ENCODE measurements around the gene ITPR1. TPM values are rescaled to one million over a fixed set of nuclear protein-coding genes. Genes with fewer than 3 reads are reported as not detected.
A peak's percentile ranks its signal among the peaks of the same experiment; 100 is the strongest.

The ITPR1 gene
- total RNA-seq, 1 donor from 2014 or later = 121 TPM

- Histone ChIP-seq H3K4me1 (peaks cover 0 to 19% of the 10 kb centered on the region in 2 donors), H3K27me3 (no peaks in the 10 kb centered on the region), H3K27ac (peak overlapping the region; percentile 28 to 60), H3K9me3 (no peaks in the 10 kb centered on the region), H3K36me3 (peaks cover 13 to 18% of the 10 kb centered on the region in 2 donors), H3K4me3 (no peak overlapping the region)
- intact Hi-C loops (cut with DNase I) = loop anchor here (2.0 to 5.0 kb wide), 2 partner anchors 106 to 259 kb away; no protein-coding TSS in a partner anchor
- TF ChIP-seq, protein P1, sequence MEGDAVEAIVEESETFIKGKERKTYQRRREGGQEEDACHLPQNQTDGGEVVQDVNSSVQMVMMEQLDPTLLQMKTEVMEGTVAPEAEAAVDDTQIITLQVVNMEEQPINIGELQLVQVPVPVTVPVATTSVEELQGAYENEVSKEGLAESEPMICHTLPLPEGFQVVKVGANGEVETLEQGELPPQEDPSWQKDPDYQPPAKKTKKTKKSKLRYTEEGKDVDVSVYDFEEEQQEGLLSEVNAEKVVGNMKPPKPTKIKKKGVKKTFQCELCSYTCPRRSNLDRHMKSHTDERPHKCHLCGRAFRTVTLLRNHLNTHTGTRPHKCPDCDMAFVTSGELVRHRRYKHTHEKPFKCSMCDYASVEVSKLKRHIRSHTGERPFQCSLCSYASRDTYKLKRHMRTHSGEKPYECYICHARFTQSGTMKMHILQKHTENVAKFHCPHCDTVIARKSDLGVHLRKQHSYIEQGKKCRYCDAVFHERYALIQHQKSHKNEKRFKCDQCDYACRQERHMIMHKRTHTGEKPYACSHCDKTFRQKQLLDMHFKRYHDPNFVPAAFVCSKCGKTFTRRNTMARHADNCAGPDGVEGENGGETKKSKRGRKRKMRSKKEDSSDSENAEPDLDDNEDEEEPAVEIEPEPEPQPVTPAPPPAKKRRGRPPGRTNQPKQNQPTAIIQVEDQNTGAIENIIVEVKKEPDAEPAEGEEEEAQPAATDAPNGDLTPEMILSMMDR (IDR thresholded peaks at IDR 0.05) = no peak
- no peak for DNase-seq (ENCODE audit: low spot score in 2 of 2)
These were observed 228.4 kb downstream of the ITPR1 start for GRCh38 chr3:4721511-4721911.

DNA sequence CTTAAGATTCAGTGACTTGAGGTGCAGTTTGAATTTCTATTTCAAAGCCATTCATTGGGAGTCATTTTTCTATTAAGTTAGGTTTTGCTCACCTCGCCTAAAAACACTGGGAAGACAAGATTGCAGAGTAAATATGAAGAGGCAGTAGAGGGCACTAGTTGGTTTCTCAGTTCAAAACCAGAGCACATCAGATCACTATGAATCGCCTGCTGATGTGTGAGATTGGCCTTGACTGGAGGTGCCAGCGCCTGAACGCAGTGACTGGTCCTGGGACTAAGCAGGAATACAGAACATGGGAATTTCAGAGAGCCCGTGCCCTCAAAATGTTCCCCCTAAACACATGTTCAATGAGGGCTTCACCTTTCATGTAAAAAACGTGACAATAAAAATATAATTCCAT lies 229.0 kb downstream of the ITPR1 start:
- H3K4me1 ChIP-seq = peaks cover 0 to 19% of the 10 kb centered on the region in 2 donors
- no peaks in the 10 kb centered on the region for H3K9me3 ChIP-seq
- peaks cover 13 to 20% of the 10 kb centered on the region in 2 donors for H3K36me3 ChIP-seq
- TF ChIP-seq, protein P1 (IDR thresholded peaks at IDR 0.05) = peak in 2 of 3 experiments; percentile 13 to 43
- H3K4me3 ChIP-seq = no peak overlapping the region
- DNase-seq (ENCODE audit: low spot score in 2 of 2) = no peak
- no peaks in the 10 kb centered on the region for H3K27me3 ChIP-seq
- peak overlapping the region; percentile 28 to 60 for H3K27ac ChIP-seq
- intact Hi-C loops (cut with DNase I) = loop anchor here (5.0 kb wide), 1 partner anchor 105 kb away; no protein-coding TSS in a partner anchor

GRCh38 chr3:4724051-4724629 lies 231.0 kb downstream of the ITPR1 start:
- Histone ChIP-seq H3K36me3 (peaks cover 13 to 23% of the 10 kb centered on the region in 2 donors), H3K27me3 (no peaks in the 10 kb centered on the region), H3K27ac (no peak overlapping the region), H3K9me3 (no peaks in the 10 kb centered on the region), H3K4me1 (peaks cover 0 to 13% of the 10 kb centered on the region in 2 donors), H3K4me3 (no peak overlapping the region)
- intact Hi-C loops (cut with DNase I) = loop anchor here (5.0 kb wide), 1 partner anchor 103 kb away; no protein-coding TSS in a partner anchor
- TF ChIP-seq, protein P1 (IDR thresholded peaks at IDR 0.05) = no peak
- DNase-seq (ENCODE audit: low spot score in 2 of 2) = no peak

- Histone ChIP-seq H3K36me3 (peaks cover 20 to 23% of the 10 kb centered on the region in 2 donors), H3K4me1 (peaks cover 0 to 3% of the 10 kb centered on the region in 2 donors), H3K9me3 (no peaks in the 10 kb centered on the region), H3K27ac (no peak overlapping the region), H3K4me3 (no peak overlapping the region), H3K27me3 (no peaks in the 10 kb centered on the region)
- intact Hi-C loops (cut with DNase I) = no loop called here
- DNase-seq (ENCODE audit: low spot score in 2 of 2) = no peak
- TF ChIP-seq, protein P1 (IDR thresholded peaks at IDR 0.05) = no peak
These were observed 233.4 kb downstream of the ITPR1 start for GRCh38 chr3:4726549-4726948.

DNA sequence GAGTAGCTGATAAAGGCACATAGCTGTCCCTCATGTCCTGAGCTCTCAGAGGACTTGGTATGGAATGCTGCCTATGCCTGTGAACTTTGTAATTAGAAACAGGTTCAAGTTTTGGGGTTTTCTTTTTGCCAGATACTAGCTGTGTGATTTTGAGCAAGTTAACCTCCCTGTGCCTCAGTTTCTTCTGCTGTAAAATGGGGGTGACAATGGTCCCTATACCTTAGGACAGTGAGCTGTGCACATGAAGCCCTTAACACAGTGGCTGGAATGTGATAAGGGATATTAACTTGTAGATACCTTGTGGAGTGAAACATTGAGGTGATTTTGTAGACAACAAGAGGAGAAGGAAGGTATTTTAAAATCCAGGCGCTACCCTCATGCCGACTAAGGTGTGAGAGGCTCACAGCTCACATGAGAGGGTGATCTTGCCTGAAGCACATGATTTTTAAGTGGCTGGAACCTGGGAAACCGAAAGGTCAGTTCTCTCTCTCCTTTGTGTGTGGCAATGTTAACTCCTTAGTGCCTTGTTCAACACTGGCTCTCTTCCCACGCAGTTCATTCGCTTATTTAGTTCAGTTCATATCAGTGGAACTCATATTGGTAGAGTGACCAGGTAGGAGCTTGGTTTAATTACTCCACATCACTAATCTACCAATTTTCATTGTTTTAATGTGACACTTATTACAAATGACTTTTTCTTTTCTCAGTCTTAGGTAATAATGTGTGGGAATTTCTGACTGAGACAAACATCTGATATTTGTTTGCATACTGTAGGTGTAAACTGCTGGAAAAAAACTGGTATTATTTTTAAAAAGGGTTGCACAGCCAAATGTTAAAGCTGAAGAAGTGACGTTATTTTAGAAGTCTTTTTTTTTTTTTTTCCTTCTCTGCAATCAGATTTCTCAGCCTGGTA lies 236.2 kb downstream of the ITPR1 start:
- Histone ChIP-seq H3K36me3 (peaks cover 21 to 29% of the 10 kb centered on the region in 2 donors), H3K9me3 (no peaks in the 10 kb centered on the region), H3K27me3 (no peaks in the 10 kb centered on the region), H3K27ac (no peak overlapping the region), H3K4me1 (no peaks in the 10 kb centered on the region), H3K4me3 (no peak overlapping the region)
- DNase-seq (ENCODE audit: low spot score in 2 of 2) = peak in 1 of 2 donors; percentile 33
- intact Hi-C loops (cut with DNase I) = no loop called here
- TF ChIP-seq, protein P1 (IDR thresholded peaks at IDR 0.05) = no peak
